ENCODE results near the gene PCDHB5. TPM values are rescaled to one million over a fixed set of nuclear protein-coding genes. Genes with fewer than 3 reads are reported as not detected.
A peak's percentile ranks its signal among the peaks of the same experiment; 100 is the strongest.
"Not testable (repeated sequence)": the region's sequence is repeated elsewhere in the genome, so short reads cannot be mapped to it uniquely, and the experiment has no call there.

Gene PCDHB5
- total RNA-seq, 1 experiment from 2014 or later = 2.9 TPM

- Histone ChIP-seq H3K27me3 (ENCODE audit: insufficient read depth, low read length) (no peaks in the 10 kb centered on the region), H3K4me2 (ENCODE audit: insufficient read depth, insufficient read length, low read length) (no peak overlapping the region), H4K91ac (ENCODE audit: insufficient read length, low read depth, low read length) (no peak overlapping the region), H2BK12ac (ENCODE audit: insufficient read length, low read depth, low read length) (no peak overlapping the region), H2AFZ (ENCODE audit: low read length) (no peak overlapping the region), H4K8ac (replicated peaks; ENCODE audit: insufficient read length, low read depth, low read length) (no peak overlapping the region), H3K23me2 (ENCODE audit: insufficient read length, low read depth, low read length, poor library complexity, severe bottlenecking) (no peaks in the 10 kb centered on the region), H2BK15ac (ENCODE audit: low read depth, low read length) (no peak overlapping the region), H2AK5ac (ENCODE audit: insufficient read length, low read length) (no peak overlapping the region), H3K27ac (ENCODE audit: insufficient read length, low read depth, low read length) (no peak overlapping the region), H4K20me1 (ENCODE audit: control insufficient read depth, insufficient read depth, insufficient read length) (no peaks in the 10 kb centered on the region), H3K14ac (ENCODE audit: insufficient read depth, low read length) (no peak overlapping the region), H3K23ac (ENCODE audit: insufficient read length, low read depth, low read length) (no peak overlapping the region), H3K4me1 (ENCODE audit: insufficient read depth, low read length) (no peaks in the 10 kb centered on the region), H3K56ac (ENCODE audit: insufficient read length, low read depth, low read length) (no peak overlapping the region), H3K18ac (ENCODE audit: insufficient read length, low read depth, low read length) (no peak overlapping the region), H3K79me1 (ENCODE audit: insufficient read depth, low read depth, low read length, poor library complexity, severe bottlenecking) (peaks cover 3% of the 10 kb centered on the region), H2BK120ac (ENCODE audit: low read depth, low read length, poor library complexity, severe bottlenecking) (no peak overlapping the region), H3K4ac (ENCODE audit: low read depth, low read length) (no peak overlapping the region), H3T11ph (ENCODE audit: low read length) (no peak overlapping the region), H2BK20ac (ENCODE audit: low read depth, low read length, poor library complexity, severe bottlenecking) (no peak overlapping the region), H3K9me3 (ENCODE audit: control insufficient read depth, low read depth, low read length) (peaks cover under 1% of the 10 kb centered on the region), H2BK5ac (ENCODE audit: insufficient read length, low read length) (no peak overlapping the region), H4K5ac (ENCODE audit: insufficient read length, low read depth, low read length) (no peak overlapping the region), H3K9ac (ENCODE audit: extremely low read depth, insufficient read length, low read length) (no peak overlapping the region), H3K79me2 (ENCODE audit: insufficient read depth, low read length) (no peaks in the 10 kb centered on the region)
- no peak for DNase-seq
- no peaks in the 10 kb centered on the region for H3K27me3 Mint-ChIP-seq (ENCODE audit: low read depth)
- H3K4me1 Mint-ChIP-seq = peaks cover 2 to 7% of the 10 kb centered on the region in 2 experiments; a peak in 3 of 4 replicates
- H3K4me3 Mint-ChIP-seq = peak overlapping the region in 1 of 2 experiments; percentile 63; a peak in 2 of 5 replicates
- no peak for TF ChIP-seq CTCF (conservative IDR thresholded peaks at IDR 0.05)
- no CpG with 5 or more reads among the region's 20 CpGs for WGBS (ENCODE audit: extremely low coverage, insufficient read length, low lambda C conversion rate)
- H3K36me3 Mint-ChIP-seq (ENCODE audit: insufficient read depth in 1 of 3, low read depth in 3 of 3) = peaks cover 30 to 71% (median 52%) of the 10 kb centered on the region in 3 experiments
- H3K27ac Mint-ChIP-seq = no peak overlapping the region
- H3K9me3 Mint-ChIP-seq = peaks cover 36 to 49% of the 10 kb centered on the region in 2 experiments
Observed at GRCh38 chr5:141101059-141101458, 33.9 kb upstream of the PCDHB5 start.

- not testable (repeated sequence) for H4K8ac ChIP-seq (replicated peaks; ENCODE audit: insufficient read length, low read depth, low read length); DNase-seq; H3K79me1 ChIP-seq (ENCODE audit: insufficient read depth, low read depth, low read length, poor library complexity, severe bottlenecking); H3K4me3 Mint-ChIP-seq; H3K4ac ChIP-seq (ENCODE audit: low read depth, low read length); H2AFZ ChIP-seq (ENCODE audit: low read length); H3K23ac ChIP-seq (ENCODE audit: insufficient read length, low read depth, low read length); H2AK5ac ChIP-seq (ENCODE audit: insufficient read length, low read length); H3K4me2 ChIP-seq (ENCODE audit: insufficient read depth, insufficient read length, low read length); H3K27me3 ChIP-seq (ENCODE audit: insufficient read depth, low read length); H3K23me2 ChIP-seq (ENCODE audit: insufficient read length, low read depth, low read length, poor library complexity, severe bottlenecking); H2BK120ac ChIP-seq (ENCODE audit: low read depth, low read length, poor library complexity, severe bottlenecking); H3K27me3 Mint-ChIP-seq (ENCODE audit: low read depth); H4K91ac ChIP-seq (ENCODE audit: insufficient read length, low read depth, low read length); H3K14ac ChIP-seq (ENCODE audit: insufficient read depth, low read length); H3K4me1 ChIP-seq (ENCODE audit: insufficient read depth, low read length); H2BK5ac ChIP-seq (ENCODE audit: insufficient read length, low read length); H4K20me1 ChIP-seq (ENCODE audit: control insufficient read depth, insufficient read depth, insufficient read length); H2BK12ac ChIP-seq (ENCODE audit: insufficient read length, low read depth, low read length); H3T11ph ChIP-seq (ENCODE audit: low read length); H3K27ac ChIP-seq (ENCODE audit: insufficient read length, low read depth, low read length); H2BK15ac ChIP-seq (ENCODE audit: low read depth, low read length); H2BK20ac ChIP-seq (ENCODE audit: low read depth, low read length, poor library complexity, severe bottlenecking); H3K56ac ChIP-seq (ENCODE audit: insufficient read length, low read depth, low read length); H3K79me2 ChIP-seq (ENCODE audit: insufficient read depth, low read length); H3K9me3 ChIP-seq (ENCODE audit: control insufficient read depth, low read depth, low read length); H3K9ac ChIP-seq (ENCODE audit: extremely low read depth, insufficient read length, low read length); H3K27ac Mint-ChIP-seq; H3K4me1 Mint-ChIP-seq; H4K5ac ChIP-seq (ENCODE audit: insufficient read length, low read depth, low read length); H3K18ac ChIP-seq (ENCODE audit: insufficient read length, low read depth, low read length)
- no CpG with 5 or more reads among the region's 39 CpGs for WGBS (ENCODE audit: extremely low coverage, insufficient read length, low lambda C conversion rate)
- peaks cover 34 to 48% of the 10 kb centered on the region in 2 experiments for H3K9me3 Mint-ChIP-seq
- peaks cover 27 to 67% (median 51%) of the 10 kb centered on the region in 3 experiments for H3K36me3 Mint-ChIP-seq (ENCODE audit: insufficient read depth in 1 of 3, low read depth in 3 of 3)
Observed at GRCh38 chr5:141102070-141102469, 32.9 kb upstream of the PCDHB5 start.

All from H9 (cell line).